ENCODE results near the gene CLASRP. TPM values are rescaled to one million over a fixed set of nuclear protein-coding genes. Genes with fewer than 3 reads are reported as not detected.
A peak's percentile ranks its signal among the peaks of the same experiment; 100 is the strongest.
"Not testable (repeated sequence)": the region's sequence is repeated elsewhere in the genome, so short reads cannot be mapped to it uniquely, and the experiment has no call there.

Gene CLASRP
- polyA plus RNA-seq, 6 donors from 2014 or later: 6.5 to 30.2 (median 9.7) TPM

GRCh38 chr19:45099467-45100191 is 60.8 kb downstream of the CLASRP start:
- H3K27ac Mint-ChIP-seq: peak overlapping the region in 3 of 6 donors; percentile 13 to 96 (median 47)
- no peaks in the 10 kb centered on the region for H3K36me3 Mint-ChIP-seq
- DNase-seq (no peak), ATAC-seq (ENCODE audit: low read depth in 2 of 2) (no peak)
- peak overlapping the region in 1 of 8 donors; percentile 49 for H3K4me3 Mint-ChIP-seq
- peaks cover 65 to 88% (median 78%) of the 10 kb centered on the region in 3 donors for H3K4me1 Mint-ChIP-seq
- no peaks in the 10 kb centered on the region for H3K27me3 Mint-ChIP-seq
- no peaks in the 10 kb centered on the region for H3K9me3 Mint-ChIP-seq

- Mint-ChIP-seq H3K27ac (peak overlapping the region in 1 of 6 donors; percentile 47), H3K4me1 (peaks cover 67 to 89% (median 78%) of the 10 kb centered on the region in 3 donors), H3K27me3 (no peaks in the 10 kb centered on the region), H3K4me3 (peak overlapping the region in 1 of 8 donors; percentile 33), H3K9me3 (no peaks in the 10 kb centered on the region), H3K36me3 (no peaks in the 10 kb centered on the region)
- DNase-seq (no peak), ATAC-seq (ENCODE audit: low read depth in 2 of 2) (no peak)
These were observed 61.4 kb downstream of the CLASRP start for GRCh38 chr19:45100201-45100600.

- DNase-seq: no peak
- ATAC-seq (ENCODE audit: low read depth in 2 of 2): no peak
- Mint-ChIP-seq H3K9me3 (no peaks in the 10 kb centered on the region), H3K27ac (peak overlapping the region in 2 of 6 donors; percentile 29 to 82), H3K27me3 (no peaks in the 10 kb centered on the region), H3K4me1 (peaks cover 67 to 91% (median 80%) of the 10 kb centered on the region in 3 donors), H3K4me3 (no peak overlapping the region), H3K36me3 (no peaks in the 10 kb centered on the region)
These were observed 62.0 kb downstream of the CLASRP start for GRCh38 chr19:45100846-45101252.

GRCh38 chr19:45101806-45102205 is 63.0 kb downstream of the CLASRP start:
- peaks cover 58 to 86% (median 79%) of the 10 kb centered on the region in 3 donors for H3K4me1 Mint-ChIP-seq
- H3K27me3 Mint-ChIP-seq: no peaks in the 10 kb centered on the region
- no peak for DNase-seq
- no peaks in the 10 kb centered on the region for H3K9me3 Mint-ChIP-seq
- peak overlapping the region in 2 of 6 donors; percentile 46 to 81 for H3K27ac Mint-ChIP-seq
- H3K4me3 Mint-ChIP-seq: peak overlapping the region in 3 of 8 donors; percentile 18 to 61 (median 21)
- no peak for ATAC-seq (ENCODE audit: low read depth in 2 of 2)
- H3K36me3 Mint-ChIP-seq: no peaks in the 10 kb centered on the region

GRCh38 chr19:45102481-45102880 is 63.6 kb downstream of the CLASRP start:
- Mint-ChIP-seq H3K27ac (peak overlapping the region in 1 of 6 donors; percentile 84), H3K27me3 (no peaks in the 10 kb centered on the region), H3K9me3 (no peaks in the 10 kb centered on the region), H3K36me3 (no peaks in the 10 kb centered on the region), H3K4me1 (peaks cover 52 to 80% (median 80%) of the 10 kb centered on the region in 3 donors), H3K4me3 (peak overlapping the region in 3 of 8 donors; percentile 12 to 83 (median 19))
- ATAC-seq (ENCODE audit: low read depth in 2 of 2) (no peak), DNase-seq (no peak)

- Mint-ChIP-seq H3K36me3 (no peaks in the 10 kb centered on the region), H3K4me1 (peaks cover 52 to 80% (median 80%) of the 10 kb centered on the region in 3 donors), H3K9me3 (no peaks in the 10 kb centered on the region), H3K27ac (peak overlapping the region in 4 of 6 donors; percentile 66 to 94 (median 79)), H3K4me3 (peak overlapping the region in 7 of 8 donors; percentile 40 to 85 (median 74)), H3K27me3 (no peaks in the 10 kb centered on the region)
- ATAC-seq (ENCODE audit: low read depth in 2 of 2): peak; percentile 86 to 89
- DNase-seq: peak; percentile 31
These were observed 64.3 kb downstream of the CLASRP start for GRCh38 chr19:45103156-45103507.

- no peak for DNase-seq
These were observed 64.9 kb downstream of the CLASRP start for GRCh38 chr19:45103508-45104319.

GRCh38 chr19:45104658-45105349 is 66.0 kb downstream of the CLASRP start:
- H3K4me3 Mint-ChIP-seq: peak overlapping the region in 6 of 8 donors; percentile 24 to 81 (median 72)
- peaks cover 46 to 79% (median 74%) of the 10 kb centered on the region in 3 donors for H3K4me1 Mint-ChIP-seq
- no peaks in the 10 kb centered on the region for H3K27me3 Mint-ChIP-seq
- DNase-seq (no peak), ATAC-seq (ENCODE audit: low read depth in 2 of 2) (no peak)
- no peaks in the 10 kb centered on the region for H3K36me3 Mint-ChIP-seq
- H3K9me3 Mint-ChIP-seq: no peaks in the 10 kb centered on the region
- H3K27ac Mint-ChIP-seq: peak overlapping the region in 3 of 6 donors; percentile 63 to 95 (median 84)

More at GRCh38 chr19:45103508-45104319, 64.9 kb downstream of the CLASRP start:
- H3K27me3 Mint-ChIP-seq: no peaks in the 10 kb centered on the region
- H3K9me3 Mint-ChIP-seq: no peaks in the 10 kb centered on the region
- ATAC-seq (ENCODE audit: low read depth in 2 of 2): peak; percentile 65 to 66
- no peaks in the 10 kb centered on the region for H3K36me3 Mint-ChIP-seq
- peak overlapping the region; percentile 33 to 94 (median 78) for H3K27ac Mint-ChIP-seq
- H3K4me3 Mint-ChIP-seq: peak overlapping the region; percentile 17 to 85 (median 70)
- peaks cover 52 to 80% (median 79%) of the 10 kb centered on the region in 3 donors for H3K4me1 Mint-ChIP-seq

GRCh38 chr19:45106363-45106762 is 67.5 kb downstream of the CLASRP start:
- Mint-ChIP-seq H3K4me1 (peaks cover 42 to 82% (median 77%) of the 10 kb centered on the region in 3 donors), H3K4me3 (peak overlapping the region in 1 of 8 donors; percentile 44)

GRCh38 chr19:45107621-45108150 is 68.8 kb downstream of the CLASRP start:
- Mint-ChIP-seq H3K9me3 (no peaks in the 10 kb centered on the region), H3K4me1 (peaks cover 46 to 83% (median 77%) of the 10 kb centered on the region in 3 donors), H3K36me3 (no peaks in the 10 kb centered on the region), H3K27me3 (no peaks in the 10 kb centered on the region), H3K4me3 (peak overlapping the region in 4 of 8 donors; percentile 33 to 65 (median 52)), H3K27ac (peak overlapping the region in 3 of 6 donors; percentile 38 to 76 (median 50))
- DNase-seq: no peak
- no peak for ATAC-seq (ENCODE audit: low read depth in 2 of 2)

More at GRCh38 chr19:45106363-45106762, 67.5 kb downstream of the CLASRP start:
- not testable (repeated sequence) for H3K27me3 Mint-ChIP-seq; ATAC-seq (ENCODE audit: low read depth in 2 of 2); H3K36me3 Mint-ChIP-seq; H3K9me3 Mint-ChIP-seq; DNase-seq
- H3K27ac Mint-ChIP-seq: peak overlapping the region in 2 of 6 donors; percentile 27 to 54

- H3K4me3 Mint-ChIP-seq: no peak overlapping the region
- no peaks in the 10 kb centered on the region for H3K36me3 Mint-ChIP-seq
- no peaks in the 10 kb centered on the region for H3K9me3 Mint-ChIP-seq
- H3K4me1 Mint-ChIP-seq: peaks cover 27 to 79% (median 75%) of the 10 kb centered on the region in 3 donors
- H3K27ac Mint-ChIP-seq: peak overlapping the region in 1 of 6 donors; percentile 50
- ATAC-seq (ENCODE audit: low read depth in 2 of 2): no peak
- no peak for DNase-seq
- H3K27me3 Mint-ChIP-seq: no peaks in the 10 kb centered on the region
These were observed 72.0 kb downstream of the CLASRP start for GRCh38 chr19:45110851-45111266.

GRCh38 chr19:45112111-45112827 is 73.4 kb downstream of the CLASRP start:
- H3K36me3 Mint-ChIP-seq: no peaks in the 10 kb centered on the region
- DNase-seq (no peak), ATAC-seq (ENCODE audit: low read depth in 2 of 2) (no peak)
- H3K27me3 Mint-ChIP-seq: no peaks in the 10 kb centered on the region
- H3K9me3 Mint-ChIP-seq: no peaks in the 10 kb centered on the region
- peaks cover 34 to 88% (median 75%) of the 10 kb centered on the region in 3 donors for H3K4me1 Mint-ChIP-seq
- H3K4me3 Mint-ChIP-seq: no peak overlapping the region
- peak overlapping the region in 2 of 6 donors; percentile 47 to 59 for H3K27ac Mint-ChIP-seq

All from naive B cell (primary cell).